ENCODE results near the gene IQGAP2. TPM values are rescaled to one million over a fixed set of nuclear protein-coding genes. Genes with fewer than 3 reads are reported as not detected.

IQGAP2 gene
- total RNA-seq, 1 donor from 2014 or later: 1.3 TPM

- TF ChIP-seq, protein P1, sequence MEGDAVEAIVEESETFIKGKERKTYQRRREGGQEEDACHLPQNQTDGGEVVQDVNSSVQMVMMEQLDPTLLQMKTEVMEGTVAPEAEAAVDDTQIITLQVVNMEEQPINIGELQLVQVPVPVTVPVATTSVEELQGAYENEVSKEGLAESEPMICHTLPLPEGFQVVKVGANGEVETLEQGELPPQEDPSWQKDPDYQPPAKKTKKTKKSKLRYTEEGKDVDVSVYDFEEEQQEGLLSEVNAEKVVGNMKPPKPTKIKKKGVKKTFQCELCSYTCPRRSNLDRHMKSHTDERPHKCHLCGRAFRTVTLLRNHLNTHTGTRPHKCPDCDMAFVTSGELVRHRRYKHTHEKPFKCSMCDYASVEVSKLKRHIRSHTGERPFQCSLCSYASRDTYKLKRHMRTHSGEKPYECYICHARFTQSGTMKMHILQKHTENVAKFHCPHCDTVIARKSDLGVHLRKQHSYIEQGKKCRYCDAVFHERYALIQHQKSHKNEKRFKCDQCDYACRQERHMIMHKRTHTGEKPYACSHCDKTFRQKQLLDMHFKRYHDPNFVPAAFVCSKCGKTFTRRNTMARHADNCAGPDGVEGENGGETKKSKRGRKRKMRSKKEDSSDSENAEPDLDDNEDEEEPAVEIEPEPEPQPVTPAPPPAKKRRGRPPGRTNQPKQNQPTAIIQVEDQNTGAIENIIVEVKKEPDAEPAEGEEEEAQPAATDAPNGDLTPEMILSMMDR (conservative IDR thresholded peaks at IDR 0.05; ENCODE audit: low read depth, low read length): no peak
- no peak overlapping the region for H3K4me3 ChIP-seq (ENCODE audit: low read depth, low read length)
- no peak for DNase-seq (ENCODE audit: low read depth)
Measured at GRCh38 chr5:76705574-76705973, 302.5 kb downstream of the IQGAP2 start.

DNA sequence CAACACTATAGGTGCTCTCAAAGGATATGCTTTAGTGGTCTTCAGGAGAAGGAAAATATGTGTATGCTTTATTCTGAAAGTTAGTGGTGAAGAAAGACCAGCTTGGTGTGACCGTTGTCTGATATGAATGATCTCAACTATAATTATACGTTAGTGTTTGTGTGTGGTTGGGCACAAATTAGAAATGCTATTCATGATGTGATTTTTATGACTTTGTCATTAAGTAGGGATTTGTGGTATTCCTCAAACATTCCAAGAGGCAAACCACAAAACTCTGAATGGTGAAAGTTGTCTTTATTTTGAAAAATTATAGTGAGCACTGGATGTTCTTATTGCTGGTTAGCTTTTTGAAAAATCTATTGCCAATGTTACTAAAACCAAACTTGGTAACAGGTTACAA, 306.7 kb downstream of the IQGAP2 start:
- no peak for DNase-seq (ENCODE audit: low read depth)
- no peak overlapping the region for H3K4me3 ChIP-seq (ENCODE audit: low read depth, low read length)
- TF ChIP-seq, protein P1 (conservative IDR thresholded peaks at IDR 0.05; ENCODE audit: low read depth, low read length): no peak

GRCh38 chr5:76710991-76711390, 307.9 kb downstream of the IQGAP2 start:
- no peak for DNase-seq (ENCODE audit: low read depth)
- H3K4me3 ChIP-seq (ENCODE audit: low read depth, low read length): no peak overlapping the region
- TF ChIP-seq, protein P1 (conservative IDR thresholded peaks at IDR 0.05; ENCODE audit: low read depth, low read length): no peak

DNA sequence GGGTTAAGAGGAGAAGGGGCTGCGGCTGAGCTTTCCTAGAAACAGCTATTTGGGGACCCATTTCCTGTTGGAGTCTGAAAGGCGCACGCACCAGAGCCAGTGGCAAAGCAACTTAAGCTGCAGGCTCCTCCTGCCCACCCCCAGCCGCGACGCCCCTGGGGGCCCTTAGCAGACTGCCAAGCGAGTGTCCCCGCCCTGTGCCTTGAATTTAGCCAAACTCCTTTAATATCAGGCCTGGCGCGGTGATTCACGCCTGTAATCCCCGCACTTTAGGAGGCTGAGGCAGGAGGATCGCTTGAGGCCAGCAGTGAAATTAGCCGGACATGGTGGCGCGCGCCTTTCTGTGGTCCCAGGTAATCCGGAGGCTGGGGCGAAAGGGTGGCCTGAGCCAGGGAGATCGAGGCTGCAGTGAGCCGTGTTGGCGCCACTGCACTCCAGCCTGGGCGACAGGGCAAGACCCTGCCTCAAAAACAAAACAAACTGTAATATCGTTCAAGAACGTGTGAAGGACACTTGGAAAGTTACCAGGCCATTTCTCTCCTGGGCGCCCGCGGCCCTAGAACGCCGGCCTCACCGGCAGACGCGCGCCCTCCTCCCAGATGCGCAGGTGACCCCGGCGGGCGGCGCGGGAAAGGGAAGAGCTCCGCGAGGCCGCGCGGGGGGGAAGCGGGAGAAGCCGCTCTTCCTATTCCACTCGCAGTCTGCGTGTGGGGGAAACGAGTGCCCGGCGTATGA, 311.8 kb downstream of the IQGAP2 start:
- no peak for DNase-seq (ENCODE audit: low read depth)
- TF ChIP-seq, protein P1 (conservative IDR thresholded peaks at IDR 0.05; ENCODE audit: low read depth, low read length): no peak
- peak overlapping the region; percentile 67 for H3K4me3 ChIP-seq (ENCODE audit: low read depth, low read length)

DNA sequence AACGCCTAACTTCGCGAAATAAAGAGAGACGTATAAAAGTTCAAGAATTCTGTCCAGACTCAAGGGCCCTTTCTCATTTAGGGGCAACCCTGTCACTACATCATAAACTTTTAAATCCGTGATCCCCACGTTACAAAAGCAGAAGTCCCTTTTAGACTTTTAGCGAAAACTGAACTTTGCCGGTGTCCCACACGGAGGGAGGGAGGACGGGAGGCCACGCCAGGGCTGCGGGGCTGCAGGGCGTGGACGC, 312.3 kb downstream of the IQGAP2 start:
- H3K4me3 ChIP-seq (ENCODE audit: low read depth, low read length): peak overlapping the region; percentile 67
- no peak for DNase-seq (ENCODE audit: low read depth)
- TF ChIP-seq, protein P1 (conservative IDR thresholded peaks at IDR 0.05; ENCODE audit: low read depth, low read length): no peak

GRCh38 chr5:76715736-76716455, 312.8 kb downstream of the IQGAP2 start, which contains the start of gene F2R:
Gene F2R, plus strand, starts transcription at chr5:76716126. Its CDS starts 182 bp downstream, at chr5:76716308.
- no peak for DNase-seq (ENCODE audit: low read depth)
- TF ChIP-seq, protein P1 (conservative IDR thresholded peaks at IDR 0.05; ENCODE audit: low read depth, low read length): peak; percentile 38
- H3K4me3 ChIP-seq (ENCODE audit: low read depth, low read length): peak within 1 kb of the TSS; percentile 67
